AG04450 (cell line): ENCODE data around the gene GPR37. TPM values are rescaled to one million over a fixed set of nuclear protein-coding genes. Genes with fewer than 3 reads are reported as not detected.

ENCODE experiments used
- CTCF ChIA-PET: fragments of 300-600, 350-600 bp; formaldehyde crosslinking; extraction: SDS; loops from one replicate; lab custom pipeline; 2022; ENCODE audit warnings: antibody characterized with exemption, inconsistent platforms; lab: Charles Lee
- POLR2A ChIA-PET: fragments of 350-600 bp; formaldehyde crosslinking; extraction: SDS; loops from one replicate; lab custom pipeline; 2021; ENCODE audit warnings: antibody characterized with exemption, inconsistent platforms; lab: Yijun Ruan, JAX
- DNase-seq: peaks from one replicate; pipeline ENCODE4 v3.0.0-alpha.2; 2011; ENCODE audit warnings: low read depth, low spot score
- H3K27ac ChIP-seq: one replicate; pipeline ENCODE4 v1.5.1; 2012; ENCODE audit warnings: low read depth, low read length, control low read depth
- H3K27me3 ChIP-seq: one replicate; pipeline ENCODE4 v1.6.0; 2012; ENCODE audit warnings: low read length; ENCODE audit not compliant: control insufficient read depth, insufficient read depth
- H3K4me3 ChIP-seq: 2 replicates; pipeline ENCODE4 v1.5.1; 2011; ENCODE audit warnings: mild to moderate bottlenecking, low read depth, low read length, control low read depth
- H3K9me3 ChIP-seq: 2 replicates; pipeline ENCODE4 v1.5.1; 2012; ENCODE audit warnings: low read length; ENCODE audit not compliant: control insufficient read depth, insufficient read depth
- CTCF ChIP-seq: IDR thresholded peaks from 2 replicates; pipeline ENCODE4 v1.5.1; 2011; ENCODE audit warnings: low read depth, low read length, control low read depth, inconsistent platforms
- polyA plus RNA-seq: library from polyadenylated mRNA; depleted of rRNA; stranded (reverse); fragments of >200 nt; gene quantifications from 2 replicates; pipeline ENCODE4 v1.2.3, GENCODE V29; 2011

Gene GPR37
- polyA plus RNA-seq, 1 experiment = 5.5 TPM

GRCh38 chr7:124724507-124725192 lies 40.9 kb downstream of the GPR37 start:
- DNase-seq = no peak
- CTCF ChIA-PET = interaction anchor here (0.9 to 1.1 kb wide), 2 partner anchors 41 to 554 kb away, joined by 3 to 7 read pairs; partner anchors contain the start of gene GPR37
- POLR2A ChIA-PET = no interaction called here
- no peaks in the 10 kb centered on the region for H3K27me3 ChIP-seq
- TF ChIP-seq CTCF = no peak
- H3K4me3 ChIP-seq = no peak overlapping the region
- 0 out of 2 replicates have a peak, but pooled peaks cover 2% of the 10 kb centered on the region for H3K9me3 ChIP-seq
- no peak overlapping the region for H3K27ac ChIP-seq

- ChIA-PET POLR2A (no interaction called here), CTCF (interaction anchor here (0.9 to 1.1 kb wide), 2 partner anchors 42 to 553 kb away, joined by 3 to 7 read pairs; partner anchors contain the start of gene GPR37)
- TF ChIP-seq CTCF = no peak
These were observed 41.5 kb downstream of the GPR37 start for GRCh38 chr7:124724079-124724478.

GRCh38 chr7:124723012-124723411 lies 42.6 kb downstream of the GPR37 start:
- TF ChIP-seq CTCF = no peak
- Histone ChIP-seq H3K9me3 (0 out of 2 replicates have a peak, but pooled peaks cover 2% of the 10 kb centered on the region), H3K27ac (no peak overlapping the region), H3K4me3 (no peak overlapping the region), H3K27me3 (no peaks in the 10 kb centered on the region)
- DNase-seq = no peak
- CTCF ChIA-PET = no interaction called here
- POLR2A ChIA-PET = interaction anchor here (0.8 to 1.4 kb wide), 2 partner anchors 42 to 264 kb away, joined by 3 to 4 read pairs; partner anchors contain the start of gene GPR37

More at GRCh38 chr7:124724079-124724478, 41.5 kb downstream of the GPR37 start:
- Histone ChIP-seq H3K27ac (no peak overlapping the region), H3K4me3 (no peak overlapping the region), H3K9me3 (0 out of 2 replicates have a peak, but pooled peaks cover 2% of the 10 kb centered on the region), H3K27me3 (no peaks in the 10 kb centered on the region)
- no peak for DNase-seq

- no peak for TF ChIP-seq CTCF
- POLR2A ChIA-PET = interaction anchor here (0.8 to 1.4 kb wide), 2 partner anchors 43 to 263 kb away, joined by 3 to 4 read pairs; partner anchors contain the start of gene GPR37
- H3K4me3 ChIP-seq = no peak overlapping the region
- H3K27me3 ChIP-seq = no peaks in the 10 kb centered on the region
- no peak for DNase-seq
- H3K9me3 ChIP-seq = 0 out of 2 replicates have a peak, but pooled peaks cover 2% of the 10 kb centered on the region
- CTCF ChIA-PET = no interaction called here
- H3K27ac ChIP-seq = no peak overlapping the region
These were observed 43.3 kb downstream of the GPR37 start for GRCh38 chr7:124722292-124722691.

GRCh38 chr7:124720195-124720594 lies 45.4 kb downstream of the GPR37 start:
- TF ChIP-seq CTCF = no peak
- ChIA-PET CTCF (interaction anchor here (0.7 kb wide), 1 partner anchor 196 kb away, joined by 5 read pairs; no protein-coding TSS in a partner anchor), POLR2A (interaction anchor here (0.7 to 1.1 kb wide), 2 partner anchors 260 to 268 kb away, joined by 3 to 7 read pairs; no protein-coding TSS in a partner anchor)
- H3K27me3 ChIP-seq = no peaks in the 10 kb centered on the region
- no peak overlapping the region for H3K4me3 ChIP-seq
- H3K27ac ChIP-seq = no peak overlapping the region
- peak; percentile 70 for DNase-seq
- 0 out of 2 replicates have a peak, but pooled peaks cover 2% of the 10 kb centered on the region for H3K9me3 ChIP-seq
